ENCODE data around the gene KICS2.

DNA sequence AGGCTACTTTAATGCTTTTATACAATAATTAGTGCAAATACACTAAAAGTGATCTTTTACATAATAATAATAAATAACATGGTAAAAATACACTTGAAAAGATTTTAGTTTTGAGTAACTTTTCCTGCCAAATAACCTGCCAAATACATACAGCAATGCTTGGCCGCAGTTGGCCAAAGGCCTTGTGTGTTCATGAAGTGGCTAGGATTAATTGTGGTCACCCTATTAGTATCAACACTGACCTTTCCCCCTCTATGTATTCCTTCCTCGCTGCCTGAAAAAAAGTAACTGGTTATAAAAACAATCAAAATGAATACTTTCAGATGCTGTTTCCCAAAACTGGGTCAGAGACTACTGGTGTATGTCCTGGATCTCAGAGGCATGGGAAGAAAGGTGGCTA, 34.3 kb downstream of the KICS2 start:
- no peak for TF ChIP-seq CTCF (IDR thresholded peaks at IDR 0.05; ENCODE audit: poor library complexity, severe bottlenecking)
- TF ChIP-seq EP300 (conservative IDR thresholded peaks at IDR 0.05; ENCODE audit: poor library complexity, severe bottlenecking), result no peak
- no peak for TF ChIP-seq RAD21 (conservative IDR thresholded peaks at IDR 0.05)
- TF ChIP-seq, protein P1, sequence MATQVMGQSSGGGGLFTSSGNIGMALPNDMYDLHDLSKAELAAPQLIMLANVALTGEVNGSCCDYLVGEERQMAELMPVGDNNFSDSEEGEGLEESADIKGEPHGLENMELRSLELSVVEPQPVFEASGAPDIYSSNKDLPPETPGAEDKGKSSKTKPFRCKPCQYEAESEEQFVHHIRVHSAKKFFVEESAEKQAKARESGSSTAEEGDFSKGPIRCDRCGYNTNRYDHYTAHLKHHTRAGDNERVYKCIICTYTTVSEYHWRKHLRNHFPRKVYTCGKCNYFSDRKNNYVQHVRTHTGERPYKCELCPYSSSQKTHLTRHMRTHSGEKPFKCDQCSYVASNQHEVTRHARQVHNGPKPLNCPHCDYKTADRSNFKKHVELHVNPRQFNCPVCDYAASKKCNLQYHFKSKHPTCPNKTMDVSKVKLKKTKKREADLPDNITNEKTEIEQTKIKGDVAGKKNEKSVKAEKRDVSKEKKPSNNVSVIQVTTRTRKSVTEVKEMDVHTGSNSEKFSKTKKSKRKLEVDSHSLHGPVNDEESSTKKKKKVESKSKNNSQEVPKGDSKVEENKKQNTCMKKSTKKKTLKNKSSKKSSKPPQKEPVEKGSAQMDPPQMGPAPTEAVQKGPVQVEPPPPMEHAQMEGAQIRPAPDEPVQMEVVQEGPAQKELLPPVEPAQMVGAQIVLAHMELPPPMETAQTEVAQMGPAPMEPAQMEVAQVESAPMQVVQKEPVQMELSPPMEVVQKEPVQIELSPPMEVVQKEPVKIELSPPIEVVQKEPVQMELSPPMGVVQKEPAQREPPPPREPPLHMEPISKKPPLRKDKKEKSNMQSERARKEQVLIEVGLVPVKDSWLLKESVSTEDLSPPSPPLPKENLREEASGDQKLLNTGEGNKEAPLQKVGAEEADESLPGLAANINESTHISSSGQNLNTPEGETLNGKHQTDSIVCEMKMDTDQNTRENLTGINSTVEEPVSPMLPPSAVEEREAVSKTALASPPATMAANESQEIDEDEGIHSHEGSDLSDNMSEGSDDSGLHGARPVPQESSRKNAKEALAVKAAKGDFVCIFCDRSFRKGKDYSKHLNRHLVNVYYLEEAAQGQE (IDR thresholded peaks at IDR 0.05; ENCODE audit: borderline replicate concordance), result no peak
- no peak for TF ChIP-seq EZH2 (IDR thresholded peaks at IDR 0.05; ENCODE audit: borderline replicate concordance, insufficient read depth, low read length, poor library complexity, severe bottlenecking)
- TF ChIP-seq TAF1 (IDR thresholded peaks at IDR 0.05; ENCODE audit: low read depth), result no peak
- no peak for TF ChIP-seq POLR2AphosphoS5 (IDR thresholded peaks at IDR 0.05)
- TF ChIP-seq MXI1 (conservative IDR thresholded peaks at IDR 0.05; ENCODE audit: poor library complexity, severe bottlenecking), result no peak
